ENCODE results near the gene IFNA6. TPM values are rescaled to one million over a fixed set of nuclear protein-coding genes. Genes with fewer than 3 reads are reported as not detected.
A peak's percentile ranks its signal among the peaks of the same experiment; 100 is the strongest.
"Not testable (repeated sequence)": the region's sequence is repeated elsewhere in the genome, so short reads cannot be mapped to it uniquely, and the experiment has no call there.

Gene IFNA6
- total RNA-seq, 2 experiments from 2014 or later = not detected

- POLR2A ChIA-PET = no interaction called here
- CTCF ChIA-PET (ENCODE audit: unreplicated experiment) = no interaction called here
- Histone ChIP-seq H3K9me2 (ENCODE audit: insufficient read depth, low read length) (no peaks in the 10 kb centered on the region), H3K4me1 (ENCODE audit: insufficient read depth, low read length, poor library complexity, severe bottlenecking) (no peaks in the 10 kb centered on the region), H3K4me2 (ENCODE audit: low read length) (no peak overlapping the region), H4K20me1 (ENCODE audit: insufficient read depth, low read length) (peaks cover 3% of the 10 kb centered on the region; the same call in 1 of the 2 replicates), H3K27ac (ENCODE audit: low read depth, low read length, poor library complexity, severe bottlenecking) (no peak overlapping the region), H2AFZ (ENCODE audit: low read length) (no peak overlapping the region), H3K36me3 (ENCODE audit: insufficient read depth, low read length) (no peaks in the 10 kb centered on the region), H3K9me3 (ENCODE audit: low read length) (no peaks in the 10 kb centered on the region), H3K4me3 (ENCODE audit: low read depth, low read length, poor library complexity, severe bottlenecking) (no peak overlapping the region), H3K79me2 (ENCODE audit: insufficient read depth, low read depth, low read length) (no peaks in the 10 kb centered on the region)
- TF ChIP-seq CTCF (conservative IDR thresholded peaks at IDR 0.05; ENCODE audit: low read length) (no peak), EZH2phosphoT487 (IDR thresholded peaks at IDR 0.05; ENCODE audit: borderline replicate concordance, low read depth, low read length) (no peak)
- peak; percentile 37 for DNase-seq (ENCODE audit: low spot score)
- intact Hi-C loops (cut with micrococcal nuclease; ENCODE audit: unreplicated experiment) = no loop called here
- no TSS peak for BruUV-seq (replicated peaks)
These were observed 31.0 kb upstream of the IFNA6 start for GRCh38 chr9:21381448-21382339.

- H3K9me2 ChIP-seq (ENCODE audit: insufficient read depth, low read length); intact Hi-C loops (cut with micrococcal nuclease; ENCODE audit: unreplicated experiment); H3K9me3 ChIP-seq (ENCODE audit: low read length); H3K4me1 ChIP-seq (ENCODE audit: insufficient read depth, low read length, poor library complexity, severe bottlenecking); CTCF ChIA-PET (ENCODE audit: unreplicated experiment); H4K20me1 ChIP-seq (ENCODE audit: insufficient read depth, low read length); H3K4me3 ChIP-seq (ENCODE audit: low read depth, low read length, poor library complexity, severe bottlenecking); BruUV-seq (replicated peaks); H3K27ac ChIP-seq (ENCODE audit: low read depth, low read length, poor library complexity, severe bottlenecking); H3K36me3 ChIP-seq (ENCODE audit: insufficient read depth, low read length); H2AFZ ChIP-seq (ENCODE audit: low read length); H3K79me2 ChIP-seq (ENCODE audit: insufficient read depth, low read depth, low read length); H3K4me2 ChIP-seq (ENCODE audit: low read length); DNase-seq (ENCODE audit: low spot score); POLR2A ChIA-PET: not testable (repeated sequence)
These were observed 20.8 kb upstream of the IFNA6 start for GRCh38 chr9:21371467-21371866.

GRCh38 chr9:21367957-21368356, 17.3 kb upstream of the IFNA6 start, which contains the start of gene IFNA13:
TSS of gene IFNA13 (minus strand) at chr9:21368057. CDS start at chr9:21368010, 47 bp downstream.
- no peak within 1 kb of the TSS for H3K4me3 ChIP-seq (ENCODE audit: low read depth, low read length, poor library complexity, severe bottlenecking)
- TF ChIP-seq EZH2phosphoT487 (IDR thresholded peaks at IDR 0.05; ENCODE audit: borderline replicate concordance, low read depth, low read length) (no peak), CTCF (conservative IDR thresholded peaks at IDR 0.05; ENCODE audit: low read length) (no peak)
- H3K27ac ChIP-seq (ENCODE audit: low read depth, low read length, poor library complexity, severe bottlenecking) = no peak within 1 kb of the TSS
- intact Hi-C loops (cut with micrococcal nuclease; ENCODE audit: unreplicated experiment) = no loop called here
- no peak within 1 kb of the TSS for H2AFZ ChIP-seq (ENCODE audit: low read length)
- no peaks in the 10 kb centered on the region for H3K9me3 ChIP-seq (ENCODE audit: low read length)
- H3K4me2 ChIP-seq (ENCODE audit: low read length) = no peak within 1 kb of the TSS
- no peaks in the 10 kb centered on the region for H3K9me2 ChIP-seq (ENCODE audit: insufficient read depth, low read length)
- H3K4me1 ChIP-seq (ENCODE audit: insufficient read depth, low read length, poor library complexity, severe bottlenecking) = no peaks in the 10 kb centered on the region
- ChIA-PET CTCF (ENCODE audit: unreplicated experiment) (no interaction called here), POLR2A (interaction anchor here (0.7 kb wide), 1 partner anchor 109 kb away, joined by 3 read pairs; no protein-coding TSS in a partner anchor)
- H3K79me2 ChIP-seq (ENCODE audit: insufficient read depth, low read depth, low read length) = no peaks in the 10 kb centered on the region
- no peaks in the 10 kb centered on the region for H4K20me1 ChIP-seq (ENCODE audit: insufficient read depth, low read length)
- no peaks in the 10 kb centered on the region for H3K36me3 ChIP-seq (ENCODE audit: insufficient read depth, low read length)
- DNase-seq (ENCODE audit: low spot score) = no peak
- no TSS peak for BruUV-seq (replicated peaks)

- intact Hi-C loops (cut with micrococcal nuclease; ENCODE audit: unreplicated experiment); H3K27ac ChIP-seq (ENCODE audit: low read depth, low read length, poor library complexity, severe bottlenecking); H3K4me2 ChIP-seq (ENCODE audit: low read length); H3K9me2 ChIP-seq (ENCODE audit: insufficient read depth, low read length); CTCF ChIA-PET (ENCODE audit: unreplicated experiment); H3K79me2 ChIP-seq (ENCODE audit: insufficient read depth, low read depth, low read length); DNase-seq (ENCODE audit: low spot score); H3K9me3 ChIP-seq (ENCODE audit: low read length); H4K20me1 ChIP-seq (ENCODE audit: insufficient read depth, low read length); POLR2A ChIA-PET; H3K36me3 ChIP-seq (ENCODE audit: insufficient read depth, low read length); H3K4me1 ChIP-seq (ENCODE audit: insufficient read depth, low read length, poor library complexity, severe bottlenecking); H2AFZ ChIP-seq (ENCODE audit: low read length); BruUV-seq (replicated peaks); H3K4me3 ChIP-seq (ENCODE audit: low read depth, low read length, poor library complexity, severe bottlenecking): not testable (repeated sequence)
These were observed 16.5 kb upstream of the IFNA6 start for GRCh38 chr9:21367169-21367568.

Data from OCI-LY7 (cell line).